Endodermal cell (in vitro differentiated cells): ENCODE measurements around the gene TPSD1. TPM values are rescaled to one million over a fixed set of nuclear protein-coding genes. Genes with fewer than 3 reads are reported as not detected.

ENCODE experiments used
- DNase-seq: peaks from one replicate; pipeline ENCODE4 v3.0.0-alpha.2; 2017
- H3K27ac ChIP-seq: 2 replicates; pipeline ENCODE4 v1.5.1; 2013; ENCODE audit warnings: mild to moderate bottlenecking, low read depth, low read length, moderate library complexity
- H3K27me3 ChIP-seq: 2 replicates; pipeline ENCODE4 v1.6.1; 2013; ENCODE audit warnings: mild to moderate bottlenecking, low read length, moderate library complexity; ENCODE audit not compliant: insufficient read depth, control insufficient read depth, poor library complexity, severe bottlenecking
- H3K36me3 ChIP-seq: 2 replicates; pipeline ENCODE4 v1.7.0; 2013; ENCODE audit warnings: mild to moderate bottlenecking, low read length, moderate library complexity; ENCODE audit not compliant: control insufficient read depth, insufficient read depth
- H3K4me1 ChIP-seq: one replicate; pipeline ENCODE4 v1.7.0; 2013; ENCODE audit warnings: low read length; ENCODE audit not compliant: control insufficient read depth, insufficient read depth
- H3K4me3 ChIP-seq: 2 replicates; pipeline ENCODE4 v1.5.1; 2013; ENCODE audit warnings: mild to moderate bottlenecking, low read length, moderate library complexity
- H3K9ac ChIP-seq: 2 replicates; pipeline ENCODE4 v1.6.1; 2013; ENCODE audit warnings: mild to moderate bottlenecking, low read length, moderate library complexity; ENCODE audit not compliant: poor library complexity, severe bottlenecking; ENCODE audit errors: extremely low read depth
- H3K9me3 ChIP-seq: 2 replicates; pipeline ENCODE4 v1.6.1; 2013; ENCODE audit warnings: mild to moderate bottlenecking, low read length, moderate library complexity; ENCODE audit not compliant: control insufficient read depth
- H3K27ac Mint-ChIP-seq: 2 replicates; pipeline ENCODE4 v1.8.0; 2020; ENCODE audit warnings: mixed read lengths
- H3K27me3 Mint-ChIP-seq: 2 replicates; pipeline ENCODE4 v1.8.0; 2021; ENCODE audit warnings: mild to moderate bottlenecking, mixed read lengths; ENCODE audit not compliant: insufficient read depth
- H3K36me3 Mint-ChIP-seq: 2 replicates; pipeline ENCODE4 v1.8.0; 2020; ENCODE audit warnings: low read depth, mixed read lengths
- H3K4me1 Mint-ChIP-seq: 2 replicates; pipeline ENCODE4 v1.8.0; 2020; ENCODE audit warnings: mixed read lengths
- H3K4me3 Mint-ChIP-seq: 2 replicates; pipeline ENCODE4 v1.8.0; 2020; ENCODE audit warnings: mild to moderate bottlenecking, moderate library complexity, mixed read lengths
- H3K9me3 Mint-ChIP-seq: 2 replicates; pipeline ENCODE4 v1.8.0; 2020; ENCODE audit warnings: mild to moderate bottlenecking, mixed read lengths
- CTCF ChIP-seq: fragments of 200-600 bp; sonication (generic); conservative IDR thresholded peaks from 2 replicates; pipeline ENCODE4 v1.5.0; 2021; ENCODE audit warnings: antibody characterized with exemption, mild to moderate bottlenecking
- WGBS, 2 experiments: methylation state at CpG; one replicate each; pipeline versions ENCODE4 v1.1.5 to v1.1.7; 2013; ENCODE audit warnings: missing lambda C conversion rate in 2 of 2, mixed read lengths in 1 of 2; ENCODE audit not compliant: insufficient coverage in 1 of 2, insufficient read length in 1 of 2; 5-methylcytosine and 5-hydroxymethylcytosine counted together
- total RNA-seq, 2 donors: library from RNA; stranded (reverse); fragmentation: NEBNext Ultra II Directional in 1 of 2; extraction: Animal tissue kit (Norgen Biotek cat#: 25700) in 1 of 2; gene quantifications; 2 replicates in 1 of 2; 3 replicates in 1 of 2; pipeline ENCODE4 v1.2.1, GENCODE V29; 2021

TPSD1 gene
- total RNA-seq, 2 donors from 2014 or later, result not detected

GRCh38 chr16:1213796-1214372 lies 42.0 kb upstream of the TPSD1 start:
- Histone ChIP-seq H3K27ac (no peak overlapping the region), H3K9ac (no peak overlapping the region), H3K36me3 (no peaks in the 10 kb centered on the region), H3K4me1 (no peaks in the 10 kb centered on the region), H3K9me3 (no peaks in the 10 kb centered on the region), H3K27me3 (no peaks in the 10 kb centered on the region), H3K4me3 (no peak overlapping the region)
- no peak for TF ChIP-seq CTCF
- Mint-ChIP-seq H3K27ac (no peak overlapping the region), H3K9me3 (no peaks in the 10 kb centered on the region), H3K27me3 (no peaks in the 10 kb centered on the region), H3K36me3 (peaks cover 8% of the 10 kb centered on the region), H3K4me1 (no peaks in the 10 kb centered on the region), H3K4me3 (no peak overlapping the region)
- no peak for DNase-seq
- 93 to 94% methylated on average over 13 to 23 of the region's 25 CpGs for WGBS, 2 experiments

GRCh38 chr16:1214719-1215118 lies 41.1 kb upstream of the TPSD1 start:
- no peak overlapping the region for H3K27ac Mint-ChIP-seq
- Histone ChIP-seq H3K9me3 (no peaks in the 10 kb centered on the region), H3K9ac (no peak overlapping the region), H3K27ac (no peak overlapping the region), H3K36me3 (no peaks in the 10 kb centered on the region), H3K27me3 (no peaks in the 10 kb centered on the region), H3K4me1 (no peaks in the 10 kb centered on the region), H3K4me3 (no peak overlapping the region)
- H3K4me3 Mint-ChIP-seq, result no peak overlapping the region
- peaks cover 4% of the 10 kb centered on the region for H3K36me3 Mint-ChIP-seq
- no peaks in the 10 kb centered on the region for H3K9me3 Mint-ChIP-seq
- H3K4me1 Mint-ChIP-seq, result no peaks in the 10 kb centered on the region
- TF ChIP-seq CTCF, result no peak
- WGBS, 2 experiments, result 94 to 98% methylated on average over 9 to 16 of the region's 16 CpGs
- H3K27me3 Mint-ChIP-seq, result no peaks in the 10 kb centered on the region
- DNase-seq, result no peak

- no peaks in the 10 kb centered on the region for H3K4me1 Mint-ChIP-seq
- Histone ChIP-seq H3K36me3 (no peaks in the 10 kb centered on the region), H3K4me1 (no peaks in the 10 kb centered on the region), H3K9ac (no peak overlapping the region), H3K4me3 (no peak overlapping the region), H3K9me3 (no peaks in the 10 kb centered on the region), H3K27ac (no peak overlapping the region), H3K27me3 (no peaks in the 10 kb centered on the region)
- TF ChIP-seq CTCF, result no peak
- no peaks in the 10 kb centered on the region for H3K27me3 Mint-ChIP-seq
- no peaks in the 10 kb centered on the region for H3K9me3 Mint-ChIP-seq
- 85 to 91% methylated on average over 9 to 32 of the region's 32 CpGs for WGBS, 2 experiments
- DNase-seq, result no peak
- no peak overlapping the region for H3K27ac Mint-ChIP-seq
- no peak overlapping the region for H3K4me3 Mint-ChIP-seq
- peaks cover 2% of the 10 kb centered on the region for H3K36me3 Mint-ChIP-seq
Measured at GRCh38 chr16:1215574-1216295, 40.1 kb upstream of the TPSD1 start.
